Measurements from ENCODE around the gene TCP10L. TPM values are rescaled to one million over a fixed set of nuclear protein-coding genes. Genes with fewer than 3 reads are reported as not detected.
"Not testable (repeated sequence)": the region's sequence is repeated elsewhere in the genome, so short reads cannot be mapped to it uniquely, and the experiment has no call there.

The TCP10L gene
- polyA plus RNA-seq (2012; ENCODE audit: insufficient read depth, insufficient read length, low read depth), result not detected

GRCh38 chr21:32585042-32585710 is at the start of gene TCP10L:
Gene TCP10L, minus strand, starts transcription at chr21:32585523. Its CDS starts 1,219 bp downstream, at chr21:32584304.
- H3K27me3 ChIP-seq, result peaks cover 49% of the 10 kb centered on the region
- H3K36me3 ChIP-seq, result no peaks in the 10 kb centered on the region
- no peak for DNase-seq
- no peaks in the 10 kb centered on the region for H3K4me1 ChIP-seq
- no peak for TF ChIP-seq CTCF (IDR thresholded peaks at IDR 0.05; ENCODE audit: low read depth, low read length)
- no peak within 1 kb of the TSS for H3K4me3 ChIP-seq (ENCODE audit: low read depth, low read length)
- no peaks in the 10 kb centered on the region for H3K9me3 ChIP-seq

- Histone ChIP-seq H3K36me3 (peaks cover 7% of the 10 kb centered on the region), H3K27me3 (peaks cover 5% of the 10 kb centered on the region), H3K9me3 (no peaks in the 10 kb centered on the region), H3K4me3 (ENCODE audit: low read depth, low read length) (no peak overlapping the region), H3K4me1 (peaks cover 3% of the 10 kb centered on the region; the same call in 1 of the 2 replicates)
- DNase-seq, result no peak
- no peak for TF ChIP-seq CTCF (IDR thresholded peaks at IDR 0.05; ENCODE audit: low read depth, low read length)
Measured at GRCh38 chr21:32626621-32627196, 41.4 kb upstream of the TCP10L start.

- H3K9me3 ChIP-seq, result not testable (repeated sequence)
Measured at GRCh38 chr21:32618218-32618617, 32.9 kb upstream of the TCP10L start.

GRCh38 chr21:32613436-32614043 is 28.2 kb upstream of the TCP10L start:
- Histone ChIP-seq H3K4me3 (ENCODE audit: low read depth, low read length) (peak overlapping the region; percentile 97), H3K4me1 (no peaks in the 10 kb centered on the region), H3K36me3 (peaks cover 3% of the 10 kb centered on the region; the same call in 1 of the 2 replicates), H3K27me3 (peaks cover 10% of the 10 kb centered on the region), H3K9me3 (no peaks in the 10 kb centered on the region)
- no peak for DNase-seq
- no peak for TF ChIP-seq CTCF (IDR thresholded peaks at IDR 0.05; ENCODE audit: low read depth, low read length)

More at GRCh38 chr21:32618218-32618617, 32.9 kb upstream of the TCP10L start:
- not testable (repeated sequence) for H3K4me1 ChIP-seq; DNase-seq; H3K4me3 ChIP-seq (ENCODE audit: low read depth, low read length); H3K36me3 ChIP-seq
- peaks cover 37% of the 10 kb centered on the region for H3K27me3 ChIP-seq

- no peak for DNase-seq
- Histone ChIP-seq H3K4me3 (ENCODE audit: low read depth, low read length) (peak overlapping the region; percentile 97), H3K27me3 (peaks cover 4% of the 10 kb centered on the region), H3K9me3 (no peaks in the 10 kb centered on the region), H3K4me1 (no peaks in the 10 kb centered on the region), H3K36me3 (peaks cover 3% of the 10 kb centered on the region; the same call in 1 of the 2 replicates)
- no peak for TF ChIP-seq CTCF (IDR thresholded peaks at IDR 0.05; ENCODE audit: low read depth, low read length)
Measured at GRCh38 chr21:32612999-32613337, 27.6 kb upstream of the TCP10L start.

GRCh38 chr21:32612075-32612998 is 27.0 kb upstream of the TCP10L start, which contains the start of gene CFAP298:
Gene CFAP298, minus strand, starts transcription at chr21:32612377. Its CDS starts 134 bp downstream, at chr21:32612243.
- DNase-seq, result peak; percentile 88
- H3K27me3 ChIP-seq, result 0 out of 2 replicates have a peak, but pooled peaks cover 3% of the 10 kb centered on the region
- no peaks in the 10 kb centered on the region for H3K4me1 ChIP-seq
- no peak for TF ChIP-seq CTCF (IDR thresholded peaks at IDR 0.05; ENCODE audit: low read depth, low read length)
- H3K4me3 ChIP-seq (ENCODE audit: low read depth, low read length), result peak within 1 kb of the TSS; percentile 97
- no peaks in the 10 kb centered on the region for H3K9me3 ChIP-seq
- peaks cover 7% of the 10 kb centered on the region for H3K36me3 ChIP-seq

Data from BE2C (cell line).